GM19324 (cell line): ENCODE data around the gene ODAD3.

Experiments used
- ATAC-seq: cut with Tn5 transposase; IDR thresholded peaks from one replicate; pipeline ENCODE4 v1.9.1; 2021; ENCODE audit warnings: mild to moderate bottlenecking, moderate library complexity; ENCODE audit not compliant: unreplicated experiment, low FRiP score

The ODAD3 gene

GRCh38 chr19:11378319-11379189 lies 56.4 kb downstream of the ODAD3 start:
- ATAC-seq = no peak

GRCh38 chr19:11377756-11378155 lies 57.2 kb downstream of the ODAD3 start:
- no peak for ATAC-seq

- ATAC-seq = no peak
These were observed 57.7 kb downstream of the ODAD3 start for GRCh38 chr19:11377237-11377636.

- ATAC-seq = no peak
These were observed 59.6 kb downstream of the ODAD3 start for GRCh38 chr19:11375143-11375948.

- peak; percentile 91 for ATAC-seq
These were observed 60.3 kb downstream of the ODAD3 start, which contains the start of gene SWSAP1 for GRCh38 chr19:11374433-11375142. SWSAP1 (plus strand) TSS chr19:11374666; CDS start chr19:11374681, 15 bp downstream.

- ATAC-seq = no peak
These were observed 61.0 kb downstream of the ODAD3 start for GRCh38 chr19:11373885-11374432.

- ATAC-seq = no peak
These were observed 61.6 kb downstream of the ODAD3 start for GRCh38 chr19:11373166-11373884.

- ATAC-seq = no peak
These were observed 64.2 kb downstream of the ODAD3 start for GRCh38 chr19:11370744-11371143.
